ENCODE data around the gene TEX26. TPM values are rescaled to one million over a fixed set of nuclear protein-coding genes. Genes with fewer than 3 reads are reported as not detected.

TEX26 gene
- total RNA-seq, 2 experiments from 2014 or later: not detected

DNA sequence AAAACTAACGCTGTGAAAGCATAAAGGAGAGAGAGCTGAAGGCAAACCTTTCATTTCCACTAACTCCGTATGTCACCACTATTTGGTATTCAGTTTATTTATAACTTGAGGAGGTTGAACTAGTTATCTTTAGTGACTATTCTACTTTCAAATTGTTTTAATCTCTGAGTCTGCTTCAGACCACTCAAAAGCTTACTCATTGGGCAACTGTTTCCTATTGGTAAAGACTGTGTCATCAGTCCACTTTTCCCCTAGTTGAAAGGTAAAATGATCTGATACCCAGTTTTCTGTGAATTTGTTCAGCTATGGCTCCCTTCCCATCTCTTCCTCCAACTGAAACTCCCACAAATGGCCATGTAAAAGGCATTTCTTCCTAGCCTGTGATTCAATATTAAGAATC lies 39.1 kb downstream of the TEX26 start:
- CTCF ChIA-PET (ENCODE audit: unreplicated experiment): no interaction called here
- no peaks in the 10 kb centered on the region for H4K20me1 ChIP-seq (ENCODE audit: insufficient read depth, low read length)
- no peak overlapping the region for H2AFZ ChIP-seq (ENCODE audit: low read length)
- no peak overlapping the region for H3K4me3 ChIP-seq (ENCODE audit: low read depth, low read length, poor library complexity, severe bottlenecking)
- H3K79me2 ChIP-seq (ENCODE audit: insufficient read depth, low read depth, low read length): no peaks in the 10 kb centered on the region
- DNase-seq (ENCODE audit: low spot score): no peak
- POLR2A ChIA-PET: interaction anchor here (0.6 kb wide), 1 partner anchor 89 kb away, joined by 3 read pairs; no protein-coding TSS in a partner anchor
- H3K36me3 ChIP-seq (ENCODE audit: insufficient read depth, low read length): no peaks in the 10 kb centered on the region
- H3K9me2 ChIP-seq (ENCODE audit: insufficient read depth, low read length): no peaks in the 10 kb centered on the region
- no peak for TF ChIP-seq EZH2phosphoT487 (IDR thresholded peaks at IDR 0.05; ENCODE audit: borderline replicate concordance, low read depth, low read length)
- TF ChIP-seq, protein P1, sequence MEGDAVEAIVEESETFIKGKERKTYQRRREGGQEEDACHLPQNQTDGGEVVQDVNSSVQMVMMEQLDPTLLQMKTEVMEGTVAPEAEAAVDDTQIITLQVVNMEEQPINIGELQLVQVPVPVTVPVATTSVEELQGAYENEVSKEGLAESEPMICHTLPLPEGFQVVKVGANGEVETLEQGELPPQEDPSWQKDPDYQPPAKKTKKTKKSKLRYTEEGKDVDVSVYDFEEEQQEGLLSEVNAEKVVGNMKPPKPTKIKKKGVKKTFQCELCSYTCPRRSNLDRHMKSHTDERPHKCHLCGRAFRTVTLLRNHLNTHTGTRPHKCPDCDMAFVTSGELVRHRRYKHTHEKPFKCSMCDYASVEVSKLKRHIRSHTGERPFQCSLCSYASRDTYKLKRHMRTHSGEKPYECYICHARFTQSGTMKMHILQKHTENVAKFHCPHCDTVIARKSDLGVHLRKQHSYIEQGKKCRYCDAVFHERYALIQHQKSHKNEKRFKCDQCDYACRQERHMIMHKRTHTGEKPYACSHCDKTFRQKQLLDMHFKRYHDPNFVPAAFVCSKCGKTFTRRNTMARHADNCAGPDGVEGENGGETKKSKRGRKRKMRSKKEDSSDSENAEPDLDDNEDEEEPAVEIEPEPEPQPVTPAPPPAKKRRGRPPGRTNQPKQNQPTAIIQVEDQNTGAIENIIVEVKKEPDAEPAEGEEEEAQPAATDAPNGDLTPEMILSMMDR (conservative IDR thresholded peaks at IDR 0.05; ENCODE audit: low read length): no peak
- H3K27ac ChIP-seq (ENCODE audit: low read depth, low read length, poor library complexity, severe bottlenecking): no peak overlapping the region
- intact Hi-C loops (cut with micrococcal nuclease; ENCODE audit: unreplicated experiment): loop anchor here (10.0 kb wide), 1 partner anchor 183 kb away; no protein-coding TSS in a partner anchor
- no peak overlapping the region for H3K4me2 ChIP-seq (ENCODE audit: low read length)
- no peaks in the 10 kb centered on the region for H3K4me1 ChIP-seq (ENCODE audit: insufficient read depth, low read length, poor library complexity, severe bottlenecking)
- BruUV-seq (replicated peaks): no TSS peak
- H3K9me3 ChIP-seq (ENCODE audit: low read length): no peaks in the 10 kb centered on the region

DNA sequence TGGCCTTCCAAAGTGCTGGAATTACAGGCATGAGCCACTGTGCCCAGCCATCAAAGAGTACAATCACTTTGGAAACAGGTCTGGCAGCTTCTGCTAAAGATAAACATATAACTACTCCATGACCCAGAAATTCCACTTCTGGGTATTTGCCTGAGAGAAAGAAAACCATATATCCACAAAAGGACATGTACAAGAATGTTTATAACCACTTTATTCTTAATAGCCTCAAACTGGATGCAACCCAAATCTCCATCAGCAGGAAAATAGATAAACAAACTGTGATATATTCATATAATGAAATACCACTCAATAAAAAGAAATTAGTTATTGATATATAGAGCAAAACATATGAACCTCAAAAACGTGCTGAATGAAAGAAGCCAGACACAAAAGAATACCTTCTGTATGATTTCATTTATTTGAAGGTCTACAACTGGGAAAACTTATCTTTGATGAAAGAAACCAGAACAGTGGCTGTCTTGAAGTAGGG lies 40.5 kb downstream of the TEX26 start:
- no peak for DNase-seq (ENCODE audit: low spot score)
- Histone ChIP-seq H2AFZ (ENCODE audit: low read length) (no peak overlapping the region), H3K9me2 (ENCODE audit: insufficient read depth, low read length) (no peaks in the 10 kb centered on the region), H3K4me1 (ENCODE audit: insufficient read depth, low read length, poor library complexity, severe bottlenecking) (no peaks in the 10 kb centered on the region), H4K20me1 (ENCODE audit: insufficient read depth, low read length) (no peaks in the 10 kb centered on the region), H3K79me2 (ENCODE audit: insufficient read depth, low read depth, low read length) (no peaks in the 10 kb centered on the region), H3K4me2 (ENCODE audit: low read length) (no peak overlapping the region), H3K27ac (ENCODE audit: low read depth, low read length, poor library complexity, severe bottlenecking) (no peak overlapping the region), H3K4me3 (ENCODE audit: low read depth, low read length, poor library complexity, severe bottlenecking) (no peak overlapping the region), H3K9me3 (ENCODE audit: low read length) (no peaks in the 10 kb centered on the region), H3K36me3 (ENCODE audit: insufficient read depth, low read length) (no peaks in the 10 kb centered on the region)
- intact Hi-C loops (cut with micrococcal nuclease; ENCODE audit: unreplicated experiment): loop anchor here (10.0 kb wide), 1 partner anchor 182 kb away; no protein-coding TSS in a partner anchor
- ChIA-PET POLR2A (no interaction called here), CTCF (ENCODE audit: unreplicated experiment) (no interaction called here)
- TF ChIP-seq, protein P1 (conservative IDR thresholded peaks at IDR 0.05; ENCODE audit: low read length): no peak
- no peak for TF ChIP-seq EZH2phosphoT487 (IDR thresholded peaks at IDR 0.05; ENCODE audit: borderline replicate concordance, low read depth, low read length)
- no TSS peak for BruUV-seq (replicated peaks)

DNA sequence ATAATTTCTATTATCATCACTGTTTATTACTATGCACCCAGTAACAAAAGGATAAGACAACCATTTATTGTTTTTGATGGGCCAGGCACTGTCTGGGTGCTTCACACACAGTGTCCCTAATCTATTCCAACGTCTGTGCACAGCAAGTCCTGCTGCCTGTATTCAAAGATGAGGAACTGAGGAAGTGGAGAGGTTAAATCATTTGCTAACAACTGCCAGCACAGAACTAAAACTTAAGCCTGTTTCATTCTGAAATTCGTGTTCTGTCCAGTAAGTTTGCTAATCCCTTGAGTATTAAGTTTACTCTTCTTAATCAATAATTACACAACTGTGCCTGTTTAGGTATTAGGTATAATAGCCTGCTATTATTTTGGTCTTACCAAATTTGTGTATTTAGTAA lies 41.9 kb downstream of the TEX26 start:
- Histone ChIP-seq H3K9me2 (ENCODE audit: insufficient read depth, low read length) (no peaks in the 10 kb centered on the region), H2AFZ (ENCODE audit: low read length) (no peak overlapping the region)
- POLR2A ChIA-PET: no interaction called here

More for the DNA sequence above, 41.9 kb downstream of the TEX26 start:
- H4K20me1 ChIP-seq (ENCODE audit: insufficient read depth, low read length): no peaks in the 10 kb centered on the region
- no peaks in the 10 kb centered on the region for H3K9me3 ChIP-seq (ENCODE audit: low read length)
- CTCF ChIA-PET (ENCODE audit: unreplicated experiment): no interaction called here
- no peak for DNase-seq (ENCODE audit: low spot score)
- no TSS peak for BruUV-seq (replicated peaks)
- intact Hi-C loops (cut with micrococcal nuclease; ENCODE audit: unreplicated experiment): loop anchor here (10.0 kb wide), 1 partner anchor 180 kb away; no protein-coding TSS in a partner anchor
- H3K36me3 ChIP-seq (ENCODE audit: insufficient read depth, low read length): no peaks in the 10 kb centered on the region
- H3K4me1 ChIP-seq (ENCODE audit: insufficient read depth, low read length, poor library complexity, severe bottlenecking): no peaks in the 10 kb centered on the region
- no peak overlapping the region for H3K27ac ChIP-seq (ENCODE audit: low read depth, low read length, poor library complexity, severe bottlenecking)
- H3K4me3 ChIP-seq (ENCODE audit: low read depth, low read length, poor library complexity, severe bottlenecking): no peak overlapping the region
- H3K79me2 ChIP-seq (ENCODE audit: insufficient read depth, low read depth, low read length): no peaks in the 10 kb centered on the region
- H3K4me2 ChIP-seq (ENCODE audit: low read length): no peak overlapping the region
- no peak for TF ChIP-seq EZH2phosphoT487 (IDR thresholded peaks at IDR 0.05; ENCODE audit: borderline replicate concordance, low read depth, low read length)
- TF ChIP-seq, protein P1 (conservative IDR thresholded peaks at IDR 0.05; ENCODE audit: low read length): no peak

Data from OCI-LY7 (cell line).